Smooth muscle cell (in vitro differentiated cells): Measurements from ENCODE around the gene PTPN13. TPM values are rescaled to one million over a fixed set of nuclear protein-coding genes. Genes with fewer than 3 reads are reported as not detected.

ENCODE experiments used
- DNase-seq: peaks from one replicate; lab custom pipeline; 2025; ENCODE audit not compliant: unreplicated experiment; lab: John Stamatoyannopoulos, UW
- H2AFZ ChIP-seq: fragments of 200-600 bp; sonication (generic); 2 replicates; pipeline ENCODE4 v1.6.0; 2016; ENCODE audit warnings: antibody characterized with exemption, low read depth, mild to moderate bottlenecking
- H3F3A ChIP-seq: fragments of 200-600 bp; sonication (generic); 2 replicates; pipeline ENCODE4 v1.6.0; 2017; ENCODE audit warnings: antibody characterized with exemption, low read depth
- H3K27ac ChIP-seq: fragments of 200-600 bp; sonication (generic); 2 replicates; pipeline ENCODE4 v1.5.1; 2016; ENCODE audit warnings: low read depth, mild to moderate bottlenecking
- H3K27me3 ChIP-seq: fragments of 200-600 bp; sonication (generic); 2 replicates; pipeline ENCODE4 v1.6.1; 2016; ENCODE audit warnings: low read depth, mild to moderate bottlenecking
- H3K36me3 ChIP-seq: fragments of 200-600 bp; sonication (generic); 2 replicates; pipeline ENCODE4 v1.5.1; 2016; ENCODE audit warnings: low read depth
- H3K4me1 ChIP-seq: fragments of 200-600 bp; sonication (generic); 2 replicates; pipeline ENCODE4 v1.5.1; 2016; ENCODE audit warnings: low read depth
- H3K4me2 ChIP-seq: fragments of 200-600 bp; sonication (generic); 2 replicates; pipeline ENCODE4 v1.6.0; 2016; ENCODE audit warnings: mild to moderate bottlenecking
- H3K4me3 ChIP-seq: fragments of 200-600 bp; sonication (generic); 2 replicates; pipeline ENCODE4 v1.5.1; 2016; ENCODE audit warnings: mild to moderate bottlenecking
- H3K79me2 ChIP-seq: fragments of 200-600 bp; sonication (generic); 2 replicates; pipeline ENCODE4 v1.6.0; 2016; ENCODE audit warnings: low read depth, mild to moderate bottlenecking
- H3K9ac ChIP-seq: fragments of 200-600 bp; sonication (generic); 2 replicates; pipeline ENCODE4 v1.6.0; 2016; ENCODE audit warnings: low read depth
- H3K9me3 ChIP-seq: fragments of 200-600 bp; sonication (generic); replicated peaks from 2 replicates; pipeline ENCODE4 v1.5.1; 2016; ENCODE audit warnings: low read depth
- H4K20me1 ChIP-seq: fragments of 200-600 bp; sonication (generic); 2 replicates; pipeline ENCODE4 v1.6.0; 2016; ENCODE audit warnings: low read depth
- CTCF ChIP-seq: fragments of 200-600 bp; sonication (generic); IDR thresholded peaks from 2 replicates; pipeline ENCODE4 v1.5.1; 2017; ENCODE audit warnings: borderline replicate concordance, mild to moderate bottlenecking, antibody characterized with exemption; ENCODE audit not compliant: insufficient read depth, poor library complexity, severe bottlenecking
- WGBS: methylation state at CpG from one replicate; pipeline ENCODE4 v1.1.7; 2016; ENCODE audit warnings: low lambda C conversion rate; 5-methylcytosine and 5-hydroxymethylcytosine counted together
- polyA plus RNA-seq: library from polyadenylated mRNA; unstranded; fragments of >200 nt; fragmentation: Nextera tagmentation; extraction: Ambion mirVana; gene quantifications from 2 replicates; pipeline ENCODE4 v1.2.1, GENCODE V29; 2016
- total RNA-seq: library from RNA; depleted of rRNA; stranded (reverse); fragments of >200 nt; gene quantifications from 2 replicates; pipeline ENCODE4 v1.2.3, GENCODE V29; 2014

Gene PTPN13
- total and polyA plus RNA-seq, 2 experiments from 2014 or later = 14.9 to 52.9 TPM

DNA sequence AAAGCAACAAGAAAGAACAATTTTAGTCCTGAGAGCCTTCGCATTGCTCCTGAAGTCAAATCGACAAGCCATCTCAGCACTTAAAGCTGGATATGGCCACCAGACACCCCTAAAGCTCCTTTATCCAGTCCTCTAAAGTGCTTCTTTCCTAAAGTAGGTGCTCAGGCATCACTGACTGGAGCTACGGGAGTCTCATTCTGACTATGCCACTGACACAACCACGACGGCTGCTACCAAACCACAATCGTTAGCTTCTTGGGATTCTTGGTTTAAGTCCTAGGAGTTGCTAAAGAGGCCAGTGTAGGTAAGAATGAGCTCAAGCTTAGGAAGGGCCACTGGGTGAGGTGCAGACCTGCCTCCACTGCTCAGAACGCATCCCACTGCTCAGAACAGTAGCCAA, 254.0 kb downstream of the PTPN13 start:
- no peaks in the 10 kb centered on the region for H3K27me3 ChIP-seq
- 22% methylated on average over 7 of the region's 7 CpGs for WGBS
- H3K4me3 ChIP-seq = no peak overlapping the region
- H2AFZ ChIP-seq = peak overlapping the region; percentile 16
- no peak for DNase-seq
- H3K4me2 ChIP-seq = peak overlapping the region; percentile 49
- H3K9ac ChIP-seq = no peak overlapping the region
- no peak for TF ChIP-seq CTCF
- H3K36me3 ChIP-seq = no peaks in the 10 kb centered on the region
- no peaks in the 10 kb centered on the region for H3K79me2 ChIP-seq
- H4K20me1 ChIP-seq = no peaks in the 10 kb centered on the region
- H3K4me1 ChIP-seq = peaks cover 14% of the 10 kb centered on the region
- H3K9me3 ChIP-seq = no peaks in the 10 kb centered on the region
- no peaks in the 10 kb centered on the region for H3F3A ChIP-seq
- H3K27ac ChIP-seq = peak overlapping the region; percentile 28

DNA sequence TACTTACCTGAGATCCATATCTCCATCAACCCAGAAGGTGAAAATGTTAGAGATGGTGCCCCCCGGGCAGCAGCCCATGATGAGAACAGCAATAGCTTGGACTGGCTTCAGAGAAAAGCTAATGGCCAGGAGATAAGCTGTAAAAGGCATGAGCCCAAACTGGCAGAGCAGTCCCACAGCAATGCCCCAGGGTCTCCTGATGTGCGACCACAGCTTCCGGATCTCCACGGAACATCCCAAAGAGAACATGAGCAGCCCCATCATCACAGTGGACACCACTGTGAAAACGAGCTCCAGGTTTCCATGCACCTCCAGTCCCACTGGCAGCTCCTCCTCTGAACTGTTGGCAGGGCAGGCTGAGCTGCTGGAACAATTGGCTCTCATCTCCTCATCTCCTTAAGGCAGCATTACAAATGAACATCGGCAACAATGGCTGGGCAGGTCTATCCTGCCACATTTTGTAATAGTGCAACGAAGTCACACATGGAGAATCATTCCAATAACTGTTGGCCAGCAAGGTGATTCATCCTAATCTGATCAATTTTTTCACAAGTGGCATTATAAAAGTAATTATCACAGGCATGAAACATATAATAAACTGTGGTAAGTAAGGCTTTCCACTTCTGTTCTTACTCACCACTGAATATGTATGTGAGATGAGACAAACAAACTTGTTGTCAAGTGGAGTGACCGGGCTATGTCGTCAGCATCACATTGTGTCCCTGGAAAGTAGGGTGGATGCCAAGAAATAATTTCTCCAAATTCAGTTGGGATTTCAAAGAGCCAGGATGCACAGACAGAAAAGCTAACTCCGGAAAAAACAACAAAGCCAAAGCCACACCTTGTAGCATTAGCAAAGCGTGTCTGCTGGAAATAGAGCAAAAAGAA, 254.9 kb downstream of the PTPN13 start, which contains the start of gene SLC10A6:
Gene SLC10A6, minus strand, starts transcription at position 653 of the 888 bp plus-strand sequence. Its CDS starts 269 bp downstream, at position 384.
- H3F3A ChIP-seq = no peaks in the 10 kb centered on the region
- H3K4me3 ChIP-seq = no peak within 1 kb of the TSS
- 83% methylated on average over 11 of the region's 11 CpGs for WGBS
- DNase-seq = no peak
- H2AFZ ChIP-seq = peak within 1 kb of the TSS; percentile 16
- H3K4me2 ChIP-seq = no peak within 1 kb of the TSS
- H4K20me1 ChIP-seq = no peaks in the 10 kb centered on the region
- peaks cover 14% of the 10 kb centered on the region for H3K4me1 ChIP-seq
- peak within 1 kb of the TSS; percentile 28 for H3K27ac ChIP-seq
- H3K27me3 ChIP-seq = no peaks in the 10 kb centered on the region
- no peak for TF ChIP-seq CTCF
- no peaks in the 10 kb centered on the region for H3K79me2 ChIP-seq
- H3K9me3 ChIP-seq = no peaks in the 10 kb centered on the region
- no peak within 1 kb of the TSS for H3K9ac ChIP-seq
- H3K36me3 ChIP-seq = no peaks in the 10 kb centered on the region

DNA sequence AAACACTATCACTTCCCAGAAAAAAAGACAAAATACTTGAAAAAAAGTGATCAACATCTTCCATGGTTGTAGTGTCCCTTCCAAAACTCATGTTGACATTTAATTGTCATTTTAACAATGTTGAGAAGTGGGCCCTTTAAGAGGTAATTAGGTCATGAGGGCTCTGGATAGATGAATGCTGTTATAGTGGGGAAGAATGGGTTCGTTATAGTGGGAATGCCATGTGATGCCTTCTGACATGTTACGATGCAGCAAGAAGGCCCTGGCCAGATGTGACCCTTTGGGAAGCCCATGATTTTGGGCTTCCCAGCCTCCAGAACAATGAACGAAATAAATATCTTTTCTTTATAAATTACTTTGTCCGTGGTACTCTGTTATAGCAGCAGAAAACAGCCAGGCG, 259.1 kb downstream of the PTPN13 start:
- H3K4me2 ChIP-seq = no peak overlapping the region
- H3K4me3 ChIP-seq = no peak overlapping the region
- no peaks in the 10 kb centered on the region for H3K36me3 ChIP-seq
- no peak for TF ChIP-seq CTCF
- no peaks in the 10 kb centered on the region for H3F3A ChIP-seq
- H3K27ac ChIP-seq = no peak overlapping the region
- no peak overlapping the region for H3K9ac ChIP-seq
- H3K4me1 ChIP-seq = peaks cover 10% of the 10 kb centered on the region
- H3K9me3 ChIP-seq = no peaks in the 10 kb centered on the region
- no peak overlapping the region for H2AFZ ChIP-seq
- 83% methylated on average over 5 of the region's 5 CpGs for WGBS
- H3K79me2 ChIP-seq = no peaks in the 10 kb centered on the region
- no peaks in the 10 kb centered on the region for H4K20me1 ChIP-seq
- no peaks in the 10 kb centered on the region for H3K27me3 ChIP-seq
- DNase-seq = no peak
